ENCODE data around the gene CDH23. TPM values are rescaled to one million over a fixed set of nuclear protein-coding genes. Genes with fewer than 3 reads are reported as not detected.

The CDH23 gene
- total and polyA plus RNA-seq, 8 donors, result 3.4 to 64.6 (median 9.9) TPM

- intact Hi-C loops (cut with DNase I), result no loop called here
- TF ChIP-seq CTCF (IDR thresholded peaks at IDR 0.05), result no peak
- FAIRE-seq, result no peak
- Histone ChIP-seq H3K27ac (no peak overlapping the region), H3K4me1 (peaks cover 0 to 8% (median 0%) of the 10 kb centered on the region in 3 donors), H3K4me3 (no peak overlapping the region), H3K9me3 (no peaks in the 10 kb centered on the region), H3K27me3 (no peaks in the 10 kb centered on the region), H3K36me3 (no peaks in the 10 kb centered on the region)
- ATAC-seq, result no peak
- 58 to 64% methylated on average over 5 of the region's 5 CpGs for WGBS, 2 donors
- peak in 1 of 6 donors; percentile 21 for DNase-seq
Measured at GRCh38 chr10:71854031-71854430, 457.3 kb downstream of the CDH23 start.

- peak in 2 of 6 donors; percentile 3 to 21 for DNase-seq
- Histone ChIP-seq H3K27me3 (no peaks in the 10 kb centered on the region), H3K9me3 (no peaks in the 10 kb centered on the region), H3K36me3 (no peaks in the 10 kb centered on the region), H3K27ac (no peak overlapping the region), H3K4me1 (peaks cover 0 to 7% (median 0%) of the 10 kb centered on the region in 3 donors), H3K4me3 (no peak overlapping the region)
- intact Hi-C loops (cut with DNase I), result no loop called here
- no peak for ATAC-seq
- TF ChIP-seq CTCF (IDR thresholded peaks at IDR 0.05), result no peak
- WGBS, 2 donors, result 89% methylated on average over 4 of the region's 4 CpGs
- no peak for FAIRE-seq
Measured at GRCh38 chr10:71856619-71857018, 459.9 kb downstream of the CDH23 start.

- Histone ChIP-seq H3K27me3 (no peaks in the 10 kb centered on the region), H3K36me3 (no peaks in the 10 kb centered on the region), H3K4me3 (no peak overlapping the region), H3K4me1 (peaks cover 0 to 7% (median 0%) of the 10 kb centered on the region in 3 donors), H3K9me3 (no peaks in the 10 kb centered on the region), H3K27ac (no peak overlapping the region)
- intact Hi-C loops (cut with DNase I), result no loop called here
- no peak for FAIRE-seq
- peak in 1 of 4 donors; percentile 20 for ATAC-seq
- WGBS, 2 donors, result 79 to 83% methylated on average over 12 of the region's 12 CpGs
- no peak for TF ChIP-seq CTCF (IDR thresholded peaks at IDR 0.05)
- peak in 3 of 6 donors; percentile 28 to 48 (median 40) for DNase-seq
Measured at GRCh38 chr10:71857934-71858890, 461.5 kb downstream of the CDH23 start.

- WGBS, 2 donors, result 49 to 54% methylated on average over 11 of the region's 11 CpGs
- ATAC-seq (peak; percentile 97 to 98 (median 98)), FAIRE-seq (no peak), DNase-seq (peak; percentile 76 to 89 (median 79))
- no peaks in the 10 kb centered on the region for H3K27me3 ChIP-seq
- peaks cover 0 to 7% (median 0%) of the 10 kb centered on the region in 3 donors for H3K4me1 ChIP-seq
- intact Hi-C loops (cut with DNase I), result no loop called here
- no peaks in the 10 kb centered on the region for H3K9me3 ChIP-seq
- peak overlapping the region; percentile 9 to 82 (median 58) for H3K27ac ChIP-seq
- no peak for TF ChIP-seq CTCF (IDR thresholded peaks at IDR 0.05)
- H3K4me3 ChIP-seq, result no peak overlapping the region
- H3K36me3 ChIP-seq, result no peaks in the 10 kb centered on the region
Measured at GRCh38 chr10:71860243-71861029, 463.7 kb downstream of the CDH23 start.
